HG02870 (cell line): ENCODE data around the gene SSUH2.
"Not testable (repeated sequence)": the region's sequence is repeated elsewhere in the genome, so short reads cannot be mapped to it uniquely, and the experiment has no call there.

Source experiments
- ATAC-seq: cut with Tn5 transposase; IDR thresholded peaks from one replicate; pipeline ENCODE4 v1.9.1; 2021; ENCODE audit warnings: mild to moderate bottlenecking, moderate library complexity; ENCODE audit not compliant: unreplicated experiment

Gene SSUH2

GRCh38 chr3:8644748-8645390 is at the start of gene SSUH2:
TSS of gene SSUH2 (minus strand) at chr3:8644798. CDS start at chr3:8644758, 40 bp downstream.
- ATAC-seq, result no peak

GRCh38 chr3:8691295-8691694 is 46.7 kb upstream of the SSUH2 start:
- not testable (repeated sequence) for ATAC-seq

GRCh38 chr3:8684992-8685391 is 40.4 kb upstream of the SSUH2 start:
- ATAC-seq, result not testable (repeated sequence)

- not testable (repeated sequence) for ATAC-seq
Observed at GRCh38 chr3:8682850-8683574, 38.4 kb upstream of the SSUH2 start.

- not testable (repeated sequence) for ATAC-seq
Observed at GRCh38 chr3:8681881-8682538, 37.4 kb upstream of the SSUH2 start.

GRCh38 chr3:8681349-8681748 is 36.8 kb upstream of the SSUH2 start:
- ATAC-seq, result no peak

- not testable (repeated sequence) for ATAC-seq
Observed at GRCh38 chr3:8679817-8680553, 35.4 kb upstream of the SSUH2 start.

GRCh38 chr3:8678751-8679150 is 34.2 kb upstream of the SSUH2 start:
- ATAC-seq, result no peak

- not testable (repeated sequence) for ATAC-seq
Observed at GRCh38 chr3:8677258-8677657, 32.7 kb upstream of the SSUH2 start.

- ATAC-seq, result not testable (repeated sequence)
Observed at GRCh38 chr3:8675591-8675990, 31.0 kb upstream of the SSUH2 start.

- no peak for ATAC-seq
Observed at GRCh38 chr3:8673083-8673737, 28.6 kb upstream of the SSUH2 start.

- ATAC-seq, result no peak
Observed at GRCh38 chr3:8669019-8669418, 24.4 kb upstream of the SSUH2 start.

GRCh38 chr3:8668216-8668615 is 23.6 kb upstream of the SSUH2 start:
- ATAC-seq, result no peak

- no peak for ATAC-seq
Observed at GRCh38 chr3:8667463-8668091, 23.0 kb upstream of the SSUH2 start.

- peak; percentile 70 for ATAC-seq
Observed at GRCh38 chr3:8665407-8665896, 20.9 kb upstream of the SSUH2 start.

- ATAC-seq, result no peak
Observed at GRCh38 chr3:8663177-8664061, 18.8 kb upstream of the SSUH2 start.

GRCh38 chr3:8662594-8662993 is 18.0 kb upstream of the SSUH2 start:
- ATAC-seq, result no peak

- ATAC-seq, result no peak
Observed at GRCh38 chr3:8660175-8661118, 15.8 kb upstream of the SSUH2 start.
